ENCODE measurements around the gene CRYGN.

Gene CRYGN

GRCh38 chr7:151439855-151440798, at the start of gene CRYGN:
Gene CRYGN (minus strand): TSS chr7:151440141. CDS start chr7:151439917, 224 bp downstream.
- no peak for DNase-seq (ENCODE audit: extremely low read depth in 1 of 2, low read depth in 1 of 2)

- no peak for DNase-seq (ENCODE audit: extremely low read depth in 1 of 2, low read depth in 1 of 2)
Measured at GRCh38 chr7:151489498-151489897, 49.6 kb upstream of the CRYGN start.

- no peak for DNase-seq (ENCODE audit: extremely low read depth in 1 of 2, low read depth in 1 of 2)
Measured at GRCh38 chr7:151488096-151488495, 48.2 kb upstream of the CRYGN start.

- no peak for DNase-seq (ENCODE audit: extremely low read depth in 1 of 2, low read depth in 1 of 2)
Measured at GRCh38 chr7:151487228-151487627, 47.3 kb upstream of the CRYGN start.

GRCh38 chr7:151486074-151486473, 46.1 kb upstream of the CRYGN start:
- no peak for DNase-seq (ENCODE audit: extremely low read depth in 1 of 2, low read depth in 1 of 2)

GRCh38 chr7:151484971-151485707, 45.2 kb upstream of the CRYGN start:
- DNase-seq (ENCODE audit: extremely low read depth in 1 of 2, low read depth in 1 of 2): no peak

GRCh38 chr7:151483711-151483983, 43.7 kb upstream of the CRYGN start:
- no peak for DNase-seq (ENCODE audit: extremely low read depth in 1 of 2, low read depth in 1 of 2)

- no peak for DNase-seq (ENCODE audit: extremely low read depth in 1 of 2, low read depth in 1 of 2)
Measured at GRCh38 chr7:151482883-151483710, 43.2 kb upstream of the CRYGN start.

GRCh38 chr7:151481650-151482505, 41.9 kb upstream of the CRYGN start:
- DNase-seq (ENCODE audit: extremely low read depth in 1 of 2, low read depth in 1 of 2): no peak

- no peak for DNase-seq (ENCODE audit: extremely low read depth in 1 of 2, low read depth in 1 of 2)
Measured at GRCh38 chr7:151477867-151478266, 37.9 kb upstream of the CRYGN start.

- no peak for DNase-seq (ENCODE audit: extremely low read depth in 1 of 2, low read depth in 1 of 2)
Measured at GRCh38 chr7:151472644-151473380, 32.9 kb upstream of the CRYGN start.

- DNase-seq (ENCODE audit: extremely low read depth in 1 of 2, low read depth in 1 of 2): no peak
Measured at GRCh38 chr7:151470711-151471110, 30.8 kb upstream of the CRYGN start.

- no peak for DNase-seq (ENCODE audit: extremely low read depth in 1 of 2, low read depth in 1 of 2)
Measured at GRCh38 chr7:151469281-151469680, 29.3 kb upstream of the CRYGN start.

GRCh38 chr7:151468217-151469018, 28.5 kb upstream of the CRYGN start:
- no peak for DNase-seq (ENCODE audit: extremely low read depth in 1 of 2, low read depth in 1 of 2)

GRCh38 chr7:151465169-151465568, 25.2 kb upstream of the CRYGN start:
- DNase-seq (ENCODE audit: extremely low read depth in 1 of 2, low read depth in 1 of 2): no peak

- no peak for DNase-seq (ENCODE audit: extremely low read depth in 1 of 2, low read depth in 1 of 2)
Measured at GRCh38 chr7:151462306-151462779, 22.4 kb upstream of the CRYGN start.

- DNase-seq (ENCODE audit: extremely low read depth in 1 of 2, low read depth in 1 of 2): no peak
Measured at GRCh38 chr7:151461942-151462230, 21.9 kb upstream of the CRYGN start.

- no peak for DNase-seq (ENCODE audit: extremely low read depth in 1 of 2, low read depth in 1 of 2)
Measured at GRCh38 chr7:151461096-151461941, 21.4 kb upstream of the CRYGN start.
